GM10847 (cell line): ENCODE measurements around the gene AAGAB.
A peak's percentile ranks its signal among the peaks of the same experiment; 100 is the strongest.

Experiments used
- POLR2A ChIP-seq: IDR thresholded peaks from 2 replicates; pipeline ENCODE4 v1.6.1; 2011; ENCODE audit not compliant: insufficient read length; ENCODE audit errors: extremely low read depth

Gene AAGAB

DNA sequence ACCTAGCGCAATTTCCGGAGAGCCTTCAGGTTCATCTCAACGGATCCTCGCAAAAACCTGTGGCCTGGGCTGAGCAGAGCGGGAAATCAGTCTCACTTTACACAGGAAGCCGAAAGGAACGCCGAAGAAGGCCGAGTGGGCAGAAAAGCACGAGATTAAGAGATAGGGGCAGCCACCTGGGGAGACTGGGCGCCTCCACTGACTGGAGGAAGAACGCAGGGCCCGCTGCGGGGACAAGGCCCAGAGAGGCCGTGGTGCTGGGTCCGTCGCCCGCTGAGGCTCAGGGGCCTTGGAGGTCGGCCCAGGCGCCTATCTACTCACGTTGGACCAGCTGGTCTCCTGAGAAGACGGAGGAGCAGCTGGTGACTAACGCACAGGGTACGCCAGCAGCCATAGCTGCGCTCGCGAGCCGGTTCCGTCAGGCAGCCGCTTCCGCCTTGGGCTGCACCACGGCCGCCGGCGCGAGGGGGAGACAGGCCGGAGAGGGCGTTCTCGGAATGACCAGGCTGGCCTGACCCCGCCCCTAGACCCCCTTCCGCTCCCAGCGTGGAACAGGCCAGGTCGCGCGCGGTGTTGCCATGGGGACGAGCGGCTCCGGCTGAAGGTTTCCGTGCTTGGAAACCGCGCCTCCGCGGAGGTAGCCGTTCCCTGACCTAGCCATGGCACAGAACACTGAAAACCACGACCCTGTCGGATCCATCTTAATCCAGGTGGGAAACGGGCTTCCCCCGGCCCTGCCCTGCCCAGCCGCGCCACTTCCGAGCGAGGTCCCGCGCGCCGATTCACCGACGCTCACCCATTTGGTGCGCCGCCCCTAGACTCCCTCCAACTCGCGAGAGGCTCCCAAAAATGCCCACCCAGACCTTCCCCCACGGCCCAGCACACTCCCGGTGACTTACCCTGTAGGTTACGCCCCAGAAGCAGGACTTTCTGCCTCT lies at the start of gene AAGAB, which contains the start of gene IQCH:
Gene AAGAB (minus strand): TSS at position 424 of the 938 bp plus-strand sequence. CDS start 30 bp downstream, at position 394.
Gene IQCH (plus strand): TSS at position 549 of the 938 bp plus-strand sequence. CDS start 111 bp downstream, at position 660.
- peak; percentile 76 for TF ChIP-seq POLR2A

DNA sequence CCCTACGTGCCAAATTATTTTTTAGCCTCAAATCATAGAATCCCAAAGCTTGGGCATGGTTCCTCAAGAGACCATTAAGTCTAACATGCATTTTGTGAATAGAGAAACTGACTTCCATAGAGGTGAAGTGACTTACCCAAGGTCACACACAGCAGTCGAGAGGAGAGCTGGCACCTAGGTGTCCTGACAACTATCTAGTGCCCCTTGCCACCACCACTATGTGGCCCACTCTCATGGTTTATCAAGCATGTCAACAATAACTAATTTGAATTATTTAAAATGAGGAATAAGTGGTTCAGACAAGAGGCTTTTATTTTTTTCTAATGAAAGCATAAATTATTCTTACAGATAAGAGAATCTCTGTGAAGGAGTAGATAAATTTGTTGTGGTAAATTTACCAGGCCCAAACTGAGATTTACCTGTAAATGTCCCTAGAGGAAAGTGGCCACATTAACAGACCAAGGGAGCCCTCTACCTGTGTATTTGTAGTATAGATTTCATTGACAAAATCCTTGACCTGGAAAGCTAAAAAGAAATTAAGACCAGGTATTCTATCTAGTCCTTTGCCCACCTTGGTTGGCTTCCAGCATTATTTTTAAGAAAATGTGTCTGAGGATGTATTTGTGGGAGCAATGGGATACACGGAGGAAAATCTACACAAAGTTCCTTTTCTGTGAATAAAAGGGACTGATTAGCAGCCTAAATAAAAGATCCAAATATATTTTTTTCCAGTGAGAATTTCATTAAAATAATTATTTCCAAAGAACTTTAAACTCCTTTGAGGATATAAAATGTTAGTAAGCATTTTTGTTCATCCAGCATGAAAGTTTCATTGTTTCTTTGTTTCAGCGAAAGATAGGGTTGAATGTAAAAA lies 49.3 kb upstream of the AAGAB start:
- TF ChIP-seq POLR2A: no peak

GRCh38 chr15:67300266-67301025 lies 46.0 kb upstream of the AAGAB start:
- no peak for TF ChIP-seq POLR2A

DNA sequence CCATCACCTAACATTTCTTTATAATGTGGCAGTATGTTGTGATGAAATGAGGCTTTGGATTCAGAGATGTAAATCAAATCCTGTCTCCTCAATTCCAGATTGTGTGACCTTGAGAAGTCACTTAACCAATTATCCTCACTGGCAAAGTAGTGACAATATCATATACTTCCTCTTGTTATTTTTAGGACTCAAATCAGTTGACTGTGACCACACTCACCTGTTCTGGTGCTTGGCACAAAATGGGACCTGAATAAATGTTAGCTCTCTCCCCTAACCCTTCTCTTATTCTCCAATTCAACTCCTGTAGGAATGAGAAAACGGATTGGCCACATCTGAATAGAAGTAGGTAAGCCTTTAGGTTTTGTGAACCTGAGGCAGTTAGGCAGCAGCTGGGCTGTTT lies 42.2 kb upstream of the AAGAB start:
- TF ChIP-seq POLR2A: no peak

DNA sequence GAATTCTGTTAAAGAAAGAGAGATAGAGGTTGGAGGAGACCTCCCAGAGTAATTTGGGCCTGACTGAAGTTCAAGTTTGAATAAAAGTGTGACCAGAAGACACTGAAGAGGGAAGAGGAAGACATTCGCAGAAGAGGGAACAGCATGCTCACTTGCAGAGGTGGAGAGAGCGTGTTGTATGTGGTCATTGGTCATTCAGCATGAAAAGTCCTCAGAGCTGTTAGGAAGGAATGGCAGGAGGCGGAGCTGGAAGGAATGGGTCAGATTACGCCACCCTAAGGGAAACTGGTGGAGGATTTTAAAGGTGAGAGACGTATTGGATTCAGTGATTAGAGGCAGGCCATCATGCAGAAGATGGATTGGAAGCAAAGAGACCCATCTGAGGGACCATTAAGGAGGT lies 41.7 kb upstream of the AAGAB start:
- TF ChIP-seq POLR2A: no peak

- no peak for TF ChIP-seq POLR2A
Measured at GRCh38 chr15:67290319-67290718, 35.9 kb upstream of the AAGAB start.

DNA sequence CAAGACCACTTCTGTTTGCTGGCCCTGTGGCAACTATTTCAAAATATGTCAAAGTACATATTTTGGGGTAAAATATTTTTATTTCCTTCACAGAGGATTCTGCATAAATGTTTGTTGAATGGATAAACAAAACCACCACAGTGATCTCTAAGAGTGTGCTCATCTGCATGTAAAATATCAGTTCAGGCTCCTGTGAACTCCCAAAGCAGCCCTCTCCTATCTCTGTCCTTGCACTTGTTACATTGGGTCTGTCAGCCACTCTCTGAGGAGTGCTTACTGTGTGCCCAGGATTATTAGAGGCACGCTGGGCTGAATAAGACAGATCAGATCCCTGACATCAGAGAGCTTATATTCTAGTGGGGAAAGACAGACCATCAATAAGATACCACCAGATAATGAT lies 27.3 kb upstream of the AAGAB start:
- no peak for TF ChIP-seq POLR2A

DNA sequence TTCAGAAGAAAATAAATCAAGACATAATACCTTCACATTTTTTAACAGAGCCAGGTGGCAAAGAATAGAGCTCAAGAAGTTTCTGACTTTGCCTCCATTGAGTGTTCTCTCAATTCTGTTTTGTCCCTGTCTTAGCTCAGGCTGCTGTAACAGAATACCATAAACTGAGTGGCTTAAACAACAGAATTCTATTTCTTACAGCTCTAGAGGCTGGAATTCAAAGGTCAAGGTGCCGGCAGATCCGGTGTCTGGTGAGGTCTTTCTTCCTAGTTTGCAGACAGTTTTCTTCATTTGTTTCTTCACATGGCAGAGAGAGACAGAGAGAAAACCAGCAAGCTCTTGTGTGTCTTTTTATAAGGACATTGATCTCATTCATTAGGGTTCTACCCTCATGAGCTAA lies 25.8 kb upstream of the AAGAB start:
- no peak for TF ChIP-seq POLR2A

- no peak for TF ChIP-seq POLR2A
Measured at GRCh38 chr15:67276666-67277065, 22.2 kb upstream of the AAGAB start.

DNA sequence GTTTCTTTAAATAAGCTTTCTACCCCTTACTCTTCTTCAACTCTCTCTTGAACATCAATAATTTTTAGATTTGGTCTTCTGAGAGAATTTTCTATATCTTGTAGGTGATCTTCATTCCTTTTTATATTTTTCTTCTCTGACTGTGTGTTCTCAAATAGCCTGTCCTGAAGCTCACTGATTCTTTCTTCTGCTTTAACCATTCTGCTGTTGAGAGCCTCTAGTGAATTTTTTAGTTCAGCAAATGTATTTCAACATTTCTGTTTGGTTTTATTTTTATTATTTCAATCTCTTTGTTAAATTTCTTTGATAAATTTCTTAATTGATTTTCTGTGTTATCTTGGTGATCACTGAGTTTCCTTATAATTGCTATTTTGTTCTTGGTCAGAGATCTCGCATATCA lies 19.8 kb upstream of the AAGAB start:
- TF ChIP-seq POLR2A: no peak

GRCh38 chr15:67267951-67268941 lies 13.8 kb upstream of the AAGAB start:
- TF ChIP-seq POLR2A: no peak

DNA sequence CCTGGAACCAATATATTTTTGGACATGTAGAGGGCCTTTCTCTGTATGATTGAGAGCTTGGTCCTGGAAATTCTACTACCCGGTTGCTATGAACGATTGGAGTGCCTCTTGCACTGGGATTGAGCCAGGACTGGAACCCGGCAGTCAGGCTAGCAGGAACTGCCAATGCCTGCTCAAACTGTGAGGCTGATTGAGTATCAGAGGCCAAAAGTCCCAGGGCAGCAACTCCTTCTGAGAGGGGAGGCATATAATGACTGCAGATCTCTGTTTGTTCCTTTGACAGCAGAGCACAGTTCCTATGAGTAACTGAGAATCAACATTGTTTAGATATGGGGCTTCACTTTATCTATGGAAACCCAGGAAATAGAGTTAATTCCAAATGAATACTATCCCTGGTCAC lies 13.0 kb upstream of the AAGAB start:
- TF ChIP-seq POLR2A: no peak

- TF ChIP-seq POLR2A: no peak
Measured at GRCh38 chr15:67266870-67267269, 12.4 kb upstream of the AAGAB start.

DNA sequence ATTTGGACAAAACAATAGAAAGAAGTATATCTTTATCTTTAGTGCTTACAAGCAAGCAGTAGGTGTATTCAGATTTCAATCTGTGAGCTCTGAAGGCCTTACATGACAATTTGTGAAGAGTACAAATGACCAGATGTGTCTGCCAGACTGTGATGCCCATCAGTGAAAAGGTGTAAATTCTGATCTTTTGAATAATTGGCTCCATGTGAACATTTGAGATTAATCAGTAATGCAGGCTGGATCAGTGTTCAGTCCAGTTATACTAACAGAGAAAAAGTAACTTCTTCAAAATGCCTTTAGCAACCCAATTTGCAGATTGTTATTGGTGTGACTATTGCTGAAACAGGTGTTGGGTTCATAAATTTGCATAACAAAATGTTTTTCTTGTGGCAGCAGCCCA lies 5.3 kb upstream of the AAGAB start:
- TF ChIP-seq POLR2A: no peak

DNA sequence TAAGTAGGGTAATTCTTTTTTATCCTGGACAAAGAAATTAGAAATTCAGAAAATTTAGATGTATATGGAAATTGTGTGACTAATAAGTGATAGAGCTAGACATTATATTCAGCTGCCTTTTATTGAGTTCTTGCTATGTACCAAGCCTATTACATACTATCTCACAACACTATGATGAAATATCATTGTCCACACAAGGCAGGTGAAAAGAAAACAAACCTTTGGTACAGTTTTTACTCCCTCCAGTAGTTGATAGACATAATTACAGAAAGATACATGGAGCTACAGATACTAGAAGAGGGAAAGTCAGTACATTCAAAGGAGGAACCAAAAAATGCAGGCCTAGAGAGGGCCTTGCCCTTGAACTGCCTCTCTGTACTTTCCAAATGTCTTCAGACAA lies 4.9 kb upstream of the AAGAB start:
- no peak for TF ChIP-seq POLR2A
